Islet precursor cell (in vitro differentiated cells): Measurements from ENCODE around the gene SMURF2.
"Not testable (repeated sequence)": the region's sequence is repeated elsewhere in the genome, so short reads cannot be mapped to it uniquely, and the experiment has no call there.

ENCODE experiments used
- DNase-seq: peaks from one replicate; pipeline ENCODE4 v3.0.0-alpha.2; 2018

The SMURF2 gene

DNA sequence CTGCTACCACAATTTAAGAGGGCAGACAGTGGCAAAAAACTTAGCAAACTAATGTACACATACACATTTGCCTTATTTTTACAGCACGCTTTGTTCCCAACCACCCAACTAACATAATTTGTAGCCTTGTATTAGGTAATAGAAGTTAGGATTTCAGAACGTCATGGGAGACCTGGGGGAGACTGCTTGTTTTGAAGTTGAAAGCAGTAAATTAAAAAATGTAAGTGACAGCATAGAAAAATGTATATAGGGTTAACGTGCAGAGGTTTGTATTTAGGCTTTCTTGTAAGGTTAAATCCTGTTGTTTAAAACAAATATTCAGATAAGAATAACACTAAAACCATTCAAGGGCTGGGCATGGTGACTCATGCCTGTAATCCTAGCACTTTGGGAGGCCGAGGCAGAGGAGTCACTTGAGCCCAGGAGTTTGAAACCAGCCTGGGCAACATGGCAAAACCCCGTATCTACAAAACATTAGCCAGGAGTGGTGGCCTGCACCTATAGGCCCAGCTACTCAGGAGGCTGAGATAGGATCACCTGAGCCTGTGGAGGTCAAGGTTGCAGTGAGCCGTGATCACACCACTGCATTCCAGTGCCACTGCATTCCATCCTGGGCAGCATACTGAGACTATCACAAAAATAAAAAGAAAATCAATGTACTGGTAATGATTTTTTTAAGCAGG lies 2.3 kb upstream of the SMURF2 start:
- peak; percentile 64 for DNase-seq

DNA sequence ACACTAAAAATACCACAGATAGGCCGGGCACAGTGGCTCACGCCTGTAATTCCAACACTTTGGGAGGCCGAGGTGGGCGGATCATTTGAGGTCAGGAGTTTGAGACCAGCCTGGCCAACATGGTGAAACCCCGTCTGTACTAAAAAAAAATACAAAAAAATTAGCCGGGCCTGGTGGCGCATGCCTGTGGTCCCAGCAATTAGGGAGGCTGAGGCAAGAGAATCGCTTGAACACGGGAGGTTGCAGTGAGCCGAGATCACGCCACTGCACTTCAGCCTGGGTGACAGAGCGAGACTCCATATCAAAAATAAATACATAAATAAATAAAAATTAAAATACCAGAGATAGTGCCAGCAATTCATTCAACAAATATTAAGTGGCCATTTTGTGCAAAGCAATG lies 1.7 kb upstream of the SMURF2 start:
- not testable (repeated sequence) for DNase-seq

DNA sequence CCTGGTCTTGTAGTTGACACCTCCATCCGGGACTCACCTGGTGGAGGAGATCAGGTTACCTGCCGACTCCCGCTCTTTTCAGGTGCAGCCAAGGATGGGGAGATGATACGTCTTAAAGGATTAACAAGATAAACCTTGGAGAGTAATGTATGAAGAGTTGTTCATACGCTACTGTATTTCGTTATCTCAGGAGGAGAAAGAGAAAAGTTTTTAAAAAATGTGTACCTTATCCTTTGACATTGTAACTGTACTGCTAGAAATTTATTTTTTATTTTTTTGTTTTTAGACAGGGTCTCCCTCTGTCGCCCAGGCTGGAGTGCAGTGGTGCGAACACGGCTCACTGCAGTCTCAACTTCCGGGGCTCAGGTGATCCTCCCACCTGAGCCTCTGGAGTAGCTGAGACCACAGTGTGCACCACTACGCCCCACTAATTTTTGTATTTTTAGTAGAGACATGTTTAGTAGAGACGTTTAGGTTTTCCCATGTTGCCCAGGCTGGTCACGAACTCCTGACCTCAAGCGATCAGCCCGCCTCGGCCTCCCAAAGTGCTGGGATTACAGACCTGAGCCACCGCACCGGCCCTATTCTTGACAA lies 764 bp upstream of the SMURF2 start:
- no peak for DNase-seq

DNA sequence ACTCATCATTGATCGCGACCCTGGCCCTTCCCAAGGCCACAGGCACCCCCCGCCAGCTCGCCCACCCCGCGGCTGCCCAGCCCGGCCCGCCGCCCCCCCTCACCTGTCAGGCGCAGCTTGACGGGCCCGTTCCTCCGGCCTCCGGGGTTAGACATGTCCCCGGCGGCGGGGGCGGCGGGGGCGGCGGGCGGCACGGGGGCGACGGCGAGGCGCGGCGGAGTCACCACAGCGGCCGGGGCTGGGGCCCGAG lies 456 bp downstream of the SMURF2 start:
- DNase-seq, result no peak

DNA sequence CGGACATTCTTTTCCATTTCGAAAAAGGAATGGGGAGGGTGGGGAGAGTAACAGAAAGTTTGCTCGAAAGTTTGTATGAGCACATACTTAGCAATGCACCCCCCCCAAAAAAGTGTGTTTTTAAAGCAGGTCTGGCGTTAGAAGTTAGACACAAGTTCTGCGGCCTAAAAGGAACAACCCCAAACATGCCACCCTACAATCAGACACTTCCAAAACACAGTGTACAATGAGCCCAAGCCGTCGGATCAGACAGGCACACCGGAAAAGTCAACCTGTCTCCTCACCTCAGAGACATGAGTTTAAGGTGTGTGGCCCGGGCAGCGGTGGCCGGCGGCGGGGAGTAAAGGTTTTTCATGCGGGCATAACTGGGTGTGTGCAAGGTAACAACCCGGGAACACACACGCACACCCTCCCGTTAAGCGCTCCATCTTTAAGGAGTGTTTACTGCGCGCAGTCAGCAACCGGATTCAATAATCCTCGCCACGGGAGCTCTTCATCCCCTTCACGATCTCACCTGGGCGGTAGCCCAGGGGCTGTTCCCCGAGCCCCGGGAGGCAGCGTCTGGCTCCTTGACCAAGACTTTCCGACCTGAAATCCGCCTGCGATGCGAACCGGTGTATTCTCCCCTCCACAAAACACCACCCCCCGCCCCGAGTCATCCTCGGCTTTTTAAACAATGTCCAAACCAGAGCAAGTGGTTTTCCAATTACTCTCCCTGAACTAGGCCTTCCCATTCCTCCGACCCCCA lies 955 bp downstream of the SMURF2 start:
- DNase-seq, result peak; percentile 69

DNA sequence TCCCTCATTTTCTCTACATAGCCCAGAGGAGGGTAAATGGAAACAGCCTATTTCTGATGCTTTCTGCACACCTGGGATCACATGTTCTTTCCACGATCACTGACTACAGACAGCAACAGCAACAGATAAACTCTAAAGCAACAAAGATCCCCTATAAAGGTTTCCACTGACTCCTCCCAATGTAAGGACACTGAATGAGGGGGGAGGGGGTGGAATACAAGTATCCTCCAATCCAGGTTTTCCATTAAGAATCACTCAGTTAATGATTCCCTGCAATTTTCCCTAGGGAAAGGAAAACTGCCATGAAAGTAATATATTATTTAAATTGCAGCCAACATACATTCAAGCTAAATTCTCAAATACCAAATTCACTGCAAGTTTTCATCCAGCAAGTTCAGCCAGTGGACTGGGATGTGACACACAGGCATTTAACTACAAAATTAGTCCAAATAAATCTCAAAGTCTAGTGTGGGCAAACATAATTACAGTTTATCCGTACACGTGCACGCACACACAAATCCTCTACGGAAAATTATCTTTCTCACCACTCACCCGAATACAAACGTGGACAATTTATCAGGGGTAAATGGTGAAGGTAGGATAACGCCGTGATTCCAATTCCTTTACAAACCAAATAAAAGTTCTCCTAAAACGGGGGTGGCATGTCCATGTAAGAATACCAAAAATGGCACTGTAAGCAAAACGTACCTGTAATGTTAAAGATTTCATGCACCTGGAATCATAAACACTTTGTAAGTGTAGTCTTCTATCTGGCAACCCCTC lies 1.7 kb downstream of the SMURF2 start:
- DNase-seq, result not testable (repeated sequence)

DNA sequence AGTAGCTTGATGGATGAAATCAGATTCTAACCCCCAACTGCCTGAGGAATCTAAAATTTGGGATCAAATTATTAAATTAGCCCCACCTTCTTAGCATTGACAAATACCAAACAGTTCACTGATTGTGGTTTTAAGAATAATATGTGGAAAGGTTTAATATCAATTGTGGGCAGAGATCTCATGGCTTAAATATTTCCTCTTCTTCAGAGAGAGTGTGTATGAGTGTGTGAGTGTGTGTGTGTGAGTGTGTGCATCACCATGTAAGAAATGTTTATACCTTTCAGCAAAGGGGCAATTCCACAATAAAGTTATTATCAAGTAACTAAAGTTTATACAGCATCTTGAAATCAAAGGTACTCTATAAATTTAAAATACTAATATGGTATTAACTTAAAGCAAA lies 3.2 kb downstream of the SMURF2 start:
- no peak for DNase-seq

DNA sequence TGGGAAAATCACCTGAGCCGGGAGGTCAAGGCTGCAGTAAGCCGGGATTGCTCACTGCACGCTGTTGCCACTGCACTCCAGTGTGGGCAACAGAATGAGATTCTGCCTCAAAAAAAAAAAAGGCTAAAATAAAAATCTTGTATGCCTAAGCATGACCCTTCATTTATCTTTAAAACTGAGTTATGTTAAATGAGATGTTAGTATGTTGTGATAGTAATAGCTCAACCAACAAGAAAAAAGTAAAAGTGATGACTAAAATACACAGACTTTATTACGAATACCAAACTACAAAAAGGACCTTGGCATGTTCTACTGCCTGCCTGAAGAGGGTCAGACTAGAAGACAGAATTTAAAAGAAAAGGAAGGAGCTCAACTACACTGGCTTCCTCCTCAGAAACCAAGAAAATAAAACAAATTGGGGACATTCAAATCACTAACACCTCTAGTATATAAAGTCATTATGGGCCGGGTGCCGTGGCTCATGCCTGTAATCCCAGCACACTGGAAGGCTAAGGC lies 4.4 kb downstream of the SMURF2 start:
- DNase-seq, result no peak

DNA sequence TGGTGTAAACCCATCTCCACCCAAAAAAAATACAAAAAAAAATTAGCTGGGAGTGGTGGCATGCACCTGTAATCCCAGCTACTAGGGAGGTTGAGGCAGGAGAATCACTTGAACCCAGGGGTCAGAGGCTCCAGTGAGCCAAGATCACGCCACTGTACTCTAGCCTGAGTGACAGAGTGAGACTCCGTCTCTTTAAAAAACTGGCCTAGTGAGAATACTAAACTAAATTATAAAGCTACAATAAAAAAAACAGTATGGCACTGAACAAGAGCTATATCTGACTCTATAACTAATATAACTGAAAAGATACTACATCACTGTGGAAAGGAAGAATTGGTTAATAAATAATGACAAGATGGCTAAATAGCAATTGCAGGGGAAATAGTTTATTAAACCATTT lies 6.4 kb downstream of the SMURF2 start:
- DNase-seq, result no peak

DNA sequence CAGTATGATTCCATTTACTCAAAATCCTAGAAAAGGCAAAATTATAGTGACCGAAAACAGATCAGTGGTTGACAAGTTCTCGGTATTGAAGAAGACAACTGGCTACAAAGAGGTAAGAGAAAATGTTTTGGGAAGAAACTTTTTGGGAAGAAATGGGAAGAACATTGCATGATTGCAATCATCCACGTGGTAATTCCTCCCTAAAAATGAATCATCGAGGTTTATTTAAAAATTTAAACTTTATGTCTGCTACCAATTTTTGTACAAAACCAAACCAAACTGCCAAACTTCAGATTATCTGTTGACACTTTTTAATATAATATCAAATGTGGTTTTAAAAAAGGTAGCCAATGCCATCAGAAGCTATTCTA lies 8.1 kb downstream of the SMURF2 start:
- DNase-seq, result no peak

DNA sequence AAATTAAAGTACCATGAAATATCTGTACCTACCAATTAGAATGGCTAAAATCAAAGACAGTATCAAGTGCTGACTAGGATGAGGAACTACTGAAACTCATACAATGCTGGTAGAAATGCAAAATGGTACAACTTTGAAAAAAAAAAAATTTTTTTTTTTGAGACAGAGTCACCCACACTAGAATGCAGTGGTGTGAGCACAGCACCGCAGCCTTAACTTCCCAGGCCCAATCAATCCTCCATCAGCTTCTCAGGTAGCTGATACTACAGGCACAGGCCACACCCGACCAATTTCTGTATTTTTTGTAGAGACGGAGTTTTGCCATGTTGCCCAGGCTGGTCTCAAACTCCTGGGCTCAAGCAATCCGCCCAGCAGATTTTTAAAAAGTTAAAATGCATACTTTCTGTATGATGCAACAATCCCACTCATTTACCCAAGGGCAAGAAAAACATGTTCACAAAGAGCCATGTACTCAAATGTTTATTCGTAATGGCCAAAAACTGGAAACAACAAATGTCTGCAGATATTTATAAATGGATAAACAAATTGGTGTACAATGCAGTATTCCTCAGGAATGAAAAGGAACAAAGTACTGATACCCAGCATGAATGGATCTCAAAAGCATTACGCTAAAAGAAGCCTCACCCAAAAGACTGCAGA lies 8.7 kb downstream of the SMURF2 start:
- DNase-seq, result no peak

DNA sequence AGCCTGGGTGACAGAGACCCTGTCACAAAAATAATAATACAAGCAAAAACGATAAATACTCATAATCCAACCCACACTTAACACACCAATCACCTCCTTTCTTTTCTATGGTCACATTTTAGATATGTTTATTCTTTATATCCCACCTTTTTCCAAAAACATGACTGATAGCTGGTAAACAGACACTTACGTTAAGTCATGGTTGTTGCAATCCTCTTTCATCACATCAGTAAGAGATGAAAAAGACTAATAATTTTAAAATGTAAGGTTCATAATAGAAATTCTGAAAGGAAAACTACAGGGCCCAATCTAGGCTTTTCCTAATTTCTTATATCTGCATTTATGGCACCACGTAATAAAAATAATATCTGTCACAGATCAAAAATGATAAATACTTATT lies 10.2 kb downstream of the SMURF2 start:
- DNase-seq, result no peak

DNA sequence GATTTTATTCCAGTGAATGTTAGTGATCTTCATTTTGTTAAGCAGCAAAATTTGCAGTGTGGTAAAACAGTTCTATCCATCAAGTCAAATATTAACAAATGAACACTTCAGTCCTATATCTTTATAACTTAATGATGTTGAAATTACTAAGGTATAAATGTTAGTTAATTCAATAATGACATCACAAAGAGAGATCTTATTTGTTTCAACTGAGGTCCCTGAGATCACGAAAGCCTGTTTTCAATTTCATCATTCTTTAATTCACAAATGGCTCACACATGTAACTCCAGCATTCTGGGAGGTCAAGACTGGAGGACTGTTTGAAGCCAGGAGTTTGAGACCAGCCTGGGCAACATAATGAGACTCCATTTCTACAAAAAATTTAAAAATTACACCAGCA lies 13.9 kb downstream of the SMURF2 start:
- no peak for DNase-seq

DNA sequence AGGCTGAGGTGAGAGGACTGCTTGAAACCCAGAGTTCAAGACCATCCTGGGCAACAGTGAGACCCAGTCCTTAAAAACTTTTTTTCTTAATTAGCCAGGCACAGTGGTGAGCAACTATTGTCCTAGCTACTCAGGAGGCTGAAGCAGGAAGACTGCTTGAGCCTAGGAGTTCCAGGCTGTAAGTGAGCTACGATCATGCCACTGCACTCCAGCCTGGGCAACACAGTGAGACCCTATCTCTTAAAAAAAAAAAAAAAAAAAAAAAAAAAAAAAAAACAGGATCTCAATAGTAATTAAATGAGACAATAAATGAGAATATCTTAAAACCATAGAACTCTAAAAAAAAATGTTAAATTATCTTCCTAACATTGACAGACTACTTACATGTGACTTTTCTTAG lies 14.3 kb downstream of the SMURF2 start:
- no peak for DNase-seq

DNA sequence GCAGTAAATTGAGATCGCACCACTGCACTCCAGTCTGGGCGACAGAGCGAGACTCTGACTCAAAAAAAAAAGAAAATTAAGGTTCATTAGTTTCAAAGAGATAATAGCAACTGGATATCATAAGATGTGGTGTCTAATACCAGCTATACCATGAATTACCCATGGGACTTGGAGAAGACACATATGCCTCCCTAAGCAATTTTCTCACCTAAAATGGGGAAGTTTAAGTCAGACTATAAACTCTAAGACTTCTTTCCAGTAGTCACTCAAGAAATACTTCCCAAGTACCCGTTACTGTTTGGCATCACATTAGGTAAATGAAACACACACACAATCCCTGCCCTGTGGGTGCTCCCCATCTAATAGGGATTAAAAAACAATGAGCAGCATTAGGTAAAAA lies 22.6 kb downstream of the SMURF2 start:
- no peak for DNase-seq

DNA sequence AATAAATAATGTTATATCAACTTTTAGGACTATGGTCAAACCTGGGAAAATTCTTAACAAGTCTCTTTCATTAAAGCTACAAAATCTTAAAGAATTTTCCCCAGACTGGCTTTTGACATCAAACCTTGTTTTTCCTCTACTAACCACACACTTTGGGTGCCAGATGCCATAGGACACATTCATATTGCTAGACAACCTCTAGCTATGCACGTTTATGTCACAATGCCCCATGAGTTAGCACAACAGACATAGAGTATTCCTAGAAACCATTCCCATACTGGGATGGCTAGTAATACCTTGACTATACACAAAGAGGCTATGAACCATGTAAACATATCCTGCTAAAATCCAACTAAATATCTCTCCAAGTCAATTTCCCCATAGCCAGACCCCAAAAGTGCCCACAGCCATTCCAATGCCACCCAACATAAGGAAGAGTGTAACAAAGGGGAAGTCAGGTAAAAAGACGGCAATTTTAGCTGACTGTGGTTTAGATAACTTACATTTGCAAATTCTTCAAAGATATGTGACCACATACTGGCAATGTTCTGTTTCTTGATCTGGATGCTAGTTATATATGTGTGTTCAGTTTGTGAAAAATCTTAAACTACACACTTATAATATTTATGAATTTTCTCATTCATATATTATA lies 23.4 kb downstream of the SMURF2 start:
- no peak for DNase-seq

DNA sequence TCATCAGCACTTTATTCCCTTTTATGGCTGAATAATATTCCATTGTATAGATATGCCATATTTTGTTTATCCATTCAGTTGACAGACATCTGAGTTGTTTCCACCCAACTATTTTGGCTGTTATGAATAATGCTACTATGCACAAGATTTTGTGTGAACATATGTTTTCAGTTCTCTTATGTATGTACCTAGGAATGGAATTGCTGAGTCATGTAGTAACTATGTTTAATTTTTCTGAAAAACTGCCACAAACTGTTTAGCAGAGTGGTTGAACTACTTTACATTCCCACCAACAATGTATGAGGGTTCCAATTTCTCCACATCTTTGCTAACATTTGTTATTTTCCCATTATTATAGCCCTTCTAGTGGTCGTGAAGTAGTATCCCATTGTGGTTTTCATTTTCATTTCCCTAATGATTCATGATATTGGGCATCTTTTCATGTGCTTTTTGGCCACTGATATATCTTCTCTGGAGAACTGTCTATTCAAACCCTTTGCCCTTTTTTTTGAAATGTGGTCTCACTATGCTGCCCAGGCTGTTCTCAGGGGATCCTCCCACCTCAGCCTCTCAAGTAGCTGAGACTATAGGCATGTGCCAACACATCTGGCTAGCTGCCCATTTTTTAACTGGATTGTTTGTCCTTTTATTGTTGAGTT lies 26.3 kb downstream of the SMURF2 start:
- DNase-seq, result no peak

DNA sequence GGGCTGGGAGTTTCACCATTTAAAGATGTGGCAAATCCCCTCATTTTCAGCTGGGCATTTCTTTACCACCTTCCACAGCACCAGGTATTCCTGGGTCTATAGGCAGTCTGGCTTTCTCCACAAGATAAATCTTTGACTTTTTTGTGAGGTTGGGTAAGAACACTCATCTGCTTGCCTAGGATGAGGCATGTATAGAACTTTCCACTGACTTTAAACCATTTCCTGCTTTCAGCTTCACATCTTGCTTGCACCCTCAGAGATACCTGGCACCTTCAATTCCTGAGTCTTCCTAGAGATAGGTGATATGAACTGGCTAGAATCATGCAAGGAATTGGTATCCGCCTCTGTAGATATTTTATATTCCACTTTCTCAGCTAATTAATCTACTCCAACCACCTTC lies 27.9 kb downstream of the SMURF2 start:
- DNase-seq, result no peak

DNA sequence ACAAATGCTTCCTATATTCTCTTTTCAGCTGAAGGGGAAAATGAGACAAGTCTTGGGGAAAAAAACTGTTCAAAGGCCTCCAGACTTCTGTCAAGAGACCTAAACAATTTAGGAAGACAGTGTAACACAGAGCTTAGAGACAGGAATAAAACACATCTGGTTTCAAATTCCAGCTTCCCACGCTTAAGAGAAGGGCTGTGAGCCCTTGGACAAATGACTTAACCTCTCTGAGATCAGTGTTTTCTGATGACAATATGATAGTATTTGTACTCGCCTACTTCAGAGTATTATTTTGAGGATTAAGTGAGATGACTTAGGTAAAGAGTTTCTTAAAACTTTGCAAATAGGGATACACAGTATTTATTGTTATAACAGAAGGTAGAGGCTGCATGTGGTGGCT lies 29.5 kb downstream of the SMURF2 start:
- no peak for DNase-seq

DNA sequence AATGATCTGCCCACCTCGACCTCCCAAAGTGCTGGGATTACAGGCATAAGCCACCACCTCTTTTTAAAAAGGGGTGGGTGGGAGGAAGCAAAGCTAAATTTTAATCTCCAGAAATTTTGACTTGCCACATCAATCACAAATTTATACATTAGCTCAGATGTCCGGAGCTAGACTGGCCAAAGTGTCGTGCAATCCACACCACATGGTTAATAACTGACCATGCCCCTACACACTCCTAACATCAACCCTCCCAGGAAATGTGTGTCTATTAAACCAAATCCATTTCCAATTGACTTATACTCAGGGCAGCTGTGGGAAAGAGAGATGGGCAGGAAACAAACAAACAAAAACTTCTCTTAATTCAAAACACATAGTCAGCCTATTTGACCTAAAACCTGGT lies 29.9 kb downstream of the SMURF2 start:
- no peak for DNase-seq

DNA sequence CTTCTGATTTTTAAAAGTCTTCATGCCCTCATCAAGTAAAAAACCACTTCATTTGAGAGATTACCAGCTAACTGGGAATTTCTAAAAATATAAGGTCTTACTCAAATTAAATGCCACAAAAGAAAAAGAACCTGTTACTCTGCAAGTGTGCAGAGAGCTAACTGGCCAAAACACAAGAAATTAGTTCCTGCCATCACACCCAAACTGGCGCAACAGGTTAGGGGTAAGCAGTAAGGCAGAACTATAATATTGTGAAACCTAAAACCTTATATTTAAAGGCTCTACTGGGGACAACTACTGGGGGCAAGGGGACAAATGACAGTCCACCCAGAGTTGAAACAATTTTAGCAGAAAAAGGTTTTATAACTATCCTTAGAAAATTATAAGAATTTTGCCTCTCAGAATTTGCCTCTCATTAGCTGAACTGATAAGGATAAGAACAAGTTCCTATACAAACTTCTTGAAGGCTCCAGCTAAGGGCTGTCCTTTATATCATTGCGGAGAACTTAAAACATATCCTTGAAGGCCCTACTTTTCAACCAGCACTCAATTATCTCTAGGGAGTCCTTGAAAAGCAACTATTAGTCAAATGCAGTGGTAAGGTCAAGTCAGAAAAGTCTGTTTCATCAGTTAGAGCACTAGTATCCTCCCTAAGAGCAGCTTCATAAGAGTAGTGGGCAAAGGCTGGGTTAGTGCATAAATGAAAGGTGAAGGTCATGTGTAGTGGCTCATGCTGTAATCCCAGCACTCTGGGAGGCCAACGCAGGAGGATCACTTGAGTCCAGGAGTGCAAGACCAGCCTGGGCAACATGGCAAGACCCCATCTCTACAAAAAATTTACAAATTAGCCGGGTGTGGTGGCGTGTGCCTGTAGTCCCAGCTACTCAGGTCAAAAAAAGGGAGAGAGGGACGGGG lies 31.5 kb downstream of the SMURF2 start:
- DNase-seq, result no peak
